Measurements from ENCODE around the gene AOX1. TPM values are rescaled to one million over a fixed set of nuclear protein-coding genes. Genes with fewer than 3 reads are reported as not detected.

AOX1 gene
- total and polyA plus RNA-seq, 2 donors (not counting 1 experiment from before 2014, with no cell fraction given) = 0.18 TPM; not detected in 1

- H4K20me1 ChIP-seq (ENCODE audit: control insufficient read depth, insufficient read depth, low read length, poor library complexity, severe bottlenecking) = no peaks in the 10 kb centered on the region
- CTCF ChIA-PET = no interaction called here
- intact Hi-C loops (cut with micrococcal nuclease) = no loop called here
- no peaks in the 10 kb centered on the region for H3K9me3 ChIP-seq (ENCODE audit: control extremely low read depth in 1 of 3, control insufficient read depth in 2 of 3, insufficient read depth in 1 of 3, low read length in 2 of 3)
- no peak overlapping the region for H2AFZ ChIP-seq (ENCODE audit: insufficient read depth, low read depth, low read length, poor library complexity, severe bottlenecking)
- no peaks in the 10 kb centered on the region for H3K36me3 ChIP-seq (replicated peaks in 1 of 2; ENCODE audit: control extremely low read depth in 1 of 2, control insufficient read depth in 1 of 2, extremely low read depth in 1 of 2, insufficient read depth in 2 of 2, low read length in 1 of 2)
- DNase-seq (no peak), ATAC-seq (ENCODE audit: low read depth) (no peak)
- POLR2A ChIA-PET = no interaction called here
- no peak overlapping the region for H3K27ac ChIP-seq (ENCODE audit: low read length in 2 of 2)
- no peak overlapping the region for H3K4me2 ChIP-seq (replicated peaks; ENCODE audit: low read depth, low read length, poor library complexity, severe bottlenecking)
- Mint-ChIP-seq H3K27me3 (peaks cover 18% of the 10 kb centered on the region), H3K4me3 (no peak overlapping the region), H3K4me1 (no peaks in the 10 kb centered on the region), H3K9me3 (ENCODE audit: insufficient read depth) (no peaks in the 10 kb centered on the region), H3K27ac (no peak overlapping the region)
- H3K79me2 ChIP-seq (ENCODE audit: control insufficient read depth, insufficient read depth, low read length) = no peaks in the 10 kb centered on the region
- WGBS (ENCODE audit: insufficient coverage) = no CpG with 5 or more reads among the region's 1 CpG
- TF ChIP-seq EZH2 (IDR thresholded peaks at IDR 0.05; ENCODE audit: borderline replicate concordance, insufficient read depth, low read depth, low read length, poor library complexity, severe bottlenecking) (no peak), CTCF (IDR thresholded peaks at IDR 0.05) (no peak)
- H3K27me3 ChIP-seq (replicated peaks in 1 of 4; ENCODE audit: control extremely low read depth in 1 of 4, control insufficient read depth in 3 of 4, insufficient read depth in 4 of 4, low read length in 3 of 4) = no peaks in the 10 kb centered on the region
- H3K4me1 ChIP-seq (ENCODE audit: control insufficient read depth in 2 of 2, insufficient read depth in 2 of 2, low read length in 2 of 2) = no peaks in the 10 kb centered on the region
- no peak overlapping the region for H3K9ac ChIP-seq (ENCODE audit: low read length)
- H3K4me3 ChIP-seq (ENCODE audit: control extremely low read depth in 1 of 5, extremely low read depth in 1 of 5, insufficient read depth in 1 of 5, low read depth in 2 of 5, low read length in 4 of 5) = no peak overlapping the region
Measured at GRCh38 chr2:200661477-200661876, 75.7 kb downstream of the AOX1 start.

- intact Hi-C loops (cut with micrococcal nuclease) = no loop called here
- ChIA-PET POLR2A (no interaction called here), CTCF (no interaction called here)
- Histone ChIP-seq H3K4me2 (replicated peaks; ENCODE audit: low read depth, low read length, poor library complexity, severe bottlenecking) (no peak overlapping the region), H3K79me2 (ENCODE audit: control insufficient read depth, insufficient read depth, low read length) (no peaks in the 10 kb centered on the region), H3K9ac (ENCODE audit: low read length) (no peak overlapping the region), H3K4me3 (ENCODE audit: control extremely low read depth in 1 of 5, extremely low read depth in 1 of 5, insufficient read depth in 1 of 5, low read depth in 2 of 5, low read length in 4 of 5) (no peak overlapping the region), H3K9me3 (ENCODE audit: control extremely low read depth in 1 of 3, control insufficient read depth in 2 of 3, insufficient read depth in 1 of 3, low read length in 2 of 3) (no peaks in the 10 kb centered on the region), H3K36me3 (replicated peaks in 1 of 2; ENCODE audit: control extremely low read depth in 1 of 2, control insufficient read depth in 1 of 2, extremely low read depth in 1 of 2, insufficient read depth in 2 of 2, low read length in 1 of 2) (no peaks in the 10 kb centered on the region), H3K27ac (ENCODE audit: low read length in 2 of 2) (no peak overlapping the region), H3K4me1 (ENCODE audit: control insufficient read depth in 2 of 2, insufficient read depth in 2 of 2, low read length in 2 of 2) (no peaks in the 10 kb centered on the region), H4K20me1 (ENCODE audit: control insufficient read depth, insufficient read depth, low read length, poor library complexity, severe bottlenecking) (no peaks in the 10 kb centered on the region), H3K27me3 (replicated peaks in 1 of 4; ENCODE audit: control extremely low read depth in 1 of 4, control insufficient read depth in 3 of 4, insufficient read depth in 4 of 4, low read length in 3 of 4) (no peaks in the 10 kb centered on the region), H2AFZ (ENCODE audit: insufficient read depth, low read depth, low read length, poor library complexity, severe bottlenecking) (no peak overlapping the region)
- H3K9me3 Mint-ChIP-seq (ENCODE audit: insufficient read depth) = no peaks in the 10 kb centered on the region
- no peak overlapping the region for H3K27ac Mint-ChIP-seq
- H3K4me1 Mint-ChIP-seq = no peaks in the 10 kb centered on the region
- ATAC-seq (ENCODE audit: low read depth) (no peak), DNase-seq (no peak)
- WGBS (ENCODE audit: insufficient coverage) = 94% methylated on average over 5 of the region's 7 CpGs
- no peak overlapping the region for H3K4me3 Mint-ChIP-seq
- peaks cover 23% of the 10 kb centered on the region for H3K27me3 Mint-ChIP-seq
- no peak for TF ChIP-seq CTCF (IDR thresholded peaks at IDR 0.05)
- no peak for TF ChIP-seq EZH2 (IDR thresholded peaks at IDR 0.05; ENCODE audit: borderline replicate concordance, insufficient read depth, low read depth, low read length, poor library complexity, severe bottlenecking)
Measured at GRCh38 chr2:200662727-200663126, 76.9 kb downstream of the AOX1 start.

Measured in B cell (primary cell).